Endothelial cell of umbilical vein (primary cell): Measurements from ENCODE around the gene HLA-DPB1. TPM values are rescaled to one million over a fixed set of nuclear protein-coding genes. Genes with fewer than 3 reads are reported as not detected.

Experiments used
- BruUV-seq: library from RNA; stranded (reverse); fragments of 400-500 nt; replicated peaks from 2 replicates; lab custom pipeline; 2021; lab: Mats Ljungman, UMichigan
- CTCF ChIA-PET: fragments of 300-600, 350-600 bp; sonication (Branson Sonifier 250); formaldehyde crosslinking; loops from one replicate; lab custom pipeline; 2021; ENCODE audit warnings: antibody characterized with exemption, inconsistent platforms; lab: Charles Lee
- POLR2A ChIA-PET: fragments of 300-600, 350-600 bp; sonication (Branson Sonifier 250); formaldehyde crosslinking; loops from one replicate; lab custom pipeline; 2021; ENCODE audit warnings: antibody characterized with exemption, inconsistent platforms; lab: Charles Lee
- DNase-seq: peaks from one replicate; pipeline ENCODE4 v3.0.0-alpha.2; 2011; ENCODE audit warnings: low read depth, low spot score
- FAIRE-seq: peaks from 2 replicates; lab custom pipeline; 2011; peaks lifted over from hg19 to GRCh38; lab: Jason Lieb, UNC
- H2AFZ ChIP-seq: 2 replicates; pipeline ENCODE4 v1.6.0; 2012; ENCODE audit warnings: low read depth, low read length, control low read depth, inconsistent platforms
- H3K27ac ChIP-seq: 2 replicates; pipeline ENCODE4 v1.5.1; 2011; ENCODE audit warnings: low read depth, mild to moderate bottlenecking, control low read depth, low read length, moderate library complexity; ENCODE audit not compliant: insufficient read depth
- H3K27me3 ChIP-seq, 2 experiments: 2 replicates each; pipeline versions ENCODE4 v1.6.0 to v1.6.1; 2011; ENCODE audit warnings: low read length in 2 of 2, mixed read lengths in 1 of 2; ENCODE audit not compliant: control insufficient read depth in 2 of 2, insufficient read depth in 2 of 2
- H3K36me3 ChIP-seq, 2 experiments: 2 replicates in 1 of 2; 3 replicates in 1 of 2; pipeline ENCODE4 v1.5.1; 2011; ENCODE audit warnings: low read length in 2 of 2, mild to moderate bottlenecking in 1 of 2, moderate library complexity in 1 of 2; ENCODE audit not compliant: control insufficient read depth in 2 of 2, insufficient read depth in 2 of 2; ENCODE audit errors: extremely low read depth in 1 of 2
- H3K4me1 ChIP-seq: 3 replicates; pipeline ENCODE4 v1.5.1; 2011; ENCODE audit warnings: mild to moderate bottlenecking, low read length; ENCODE audit not compliant: control insufficient read depth, insufficient read depth; ENCODE audit errors: extremely low read depth
- H3K4me2 ChIP-seq: 2 replicates; pipeline ENCODE4 v1.6.1; 2011; ENCODE audit warnings: low read length, control low read depth, mixed read lengths; ENCODE audit not compliant: insufficient read depth
- H3K4me3 ChIP-seq, 3 experiments: fragments of 200-600 bp in 1 of 3; sonication (generic), shearing (Covaris generic) in 1 of 3; replicated peaks in 1 of 3; 2 replicates each; pipeline ENCODE4 v1.5.1; 2011 to 2016; ENCODE audit warnings: control low read depth in 3 of 3, low read length in 3 of 3, mild to moderate bottlenecking in 2 of 3, inconsistent platforms in 1 of 3, low read depth in 1 of 3, moderate library complexity in 1 of 3; ENCODE audit not compliant: insufficient read depth in 1 of 3
- H3K79me2 ChIP-seq: 2 replicates; pipeline ENCODE4 v1.6.0; 2012; ENCODE audit warnings: low read length, inconsistent platforms; ENCODE audit not compliant: control insufficient read depth, insufficient read depth
- H3K9ac ChIP-seq: replicated peaks from 2 replicates; pipeline ENCODE3; 2011; ENCODE audit warnings: low read length, control low read depth; ENCODE audit not compliant: insufficient read depth; ENCODE audit errors: extremely low read depth
- H3K9me1 ChIP-seq: replicated peaks from 3 replicates; pipeline ENCODE4 v1.6.0; 2011; ENCODE audit warnings: mild to moderate bottlenecking, low read length; ENCODE audit not compliant: control insufficient read depth, insufficient read depth; ENCODE audit errors: extremely low read depth
- H3K9me3 ChIP-seq: replicated peaks from 2 replicates; pipeline ENCODE4 v1.5.1; 2012; ENCODE audit warnings: low read length, inconsistent platforms; ENCODE audit not compliant: control insufficient read depth, insufficient read depth
- H4K20me1 ChIP-seq: replicated peaks from 2 replicates; pipeline ENCODE3; 2011; ENCODE audit warnings: mild to moderate bottlenecking, low read length; ENCODE audit not compliant: control insufficient read depth, insufficient read depth; ENCODE audit errors: extremely low read depth
- CTCF ChIP-seq, 2 donors: IDR thresholded peaks; 1 replicate in 1 of 2; 2 replicates in 1 of 2; pipeline ENCODE4 v1.5.1; 2011; ENCODE audit warnings: low read length in 2 of 2, mild to moderate bottlenecking in 2 of 2, moderate library complexity in 2 of 2, control low read depth in 1 of 2, inconsistent platforms in 1 of 2, low read depth in 1 of 2; ENCODE audit not compliant: insufficient read depth in 1 of 2; ENCODE audit errors: extremely low read depth in 1 of 2
- EZH2 ChIP-seq: IDR thresholded peaks from 2 replicates; pipeline ENCODE4 v1.6.1; 2012; ENCODE audit warnings: borderline replicate concordance, low read depth, mild to moderate bottlenecking, moderate library complexity, low read length, inconsistent platforms; ENCODE audit not compliant: severe bottlenecking
- FOS ChIP-seq: IDR thresholded peaks from 2 replicates; pipeline ENCODE4 v1.6.1; 2011; ENCODE audit warnings: mild to moderate bottlenecking, low read length, moderate library complexity, borderline replicate concordance; ENCODE audit not compliant: insufficient read depth
- GATA2 ChIP-seq: IDR thresholded peaks from 2 replicates; pipeline ENCODE4 v1.7.0; 2011; ENCODE audit warnings: low read depth, mild to moderate bottlenecking, moderate library complexity, mixed read lengths, low read length; ENCODE audit not compliant: insufficient read length, insufficient read depth
- JUN ChIP-seq: IDR thresholded peaks from 2 replicates; pipeline ENCODE4 v1.6.1; 2011; ENCODE audit warnings: borderline replicate concordance, low read depth; ENCODE audit not compliant: insufficient read length, insufficient read depth
- MYC ChIP-seq: IDR thresholded peaks from one replicate; pipeline ENCODE4 v1.6.1; 2011; ENCODE audit warnings: mild to moderate bottlenecking, low read depth, low read length
- POLR2A ChIP-seq: IDR thresholded peaks from 2 replicates; pipeline ENCODE4 v1.6.1; 2012; ENCODE audit warnings: low read depth, mild to moderate bottlenecking, control low read depth, low read length
- POLR2AphosphoS5 ChIP-seq: IDR thresholded peaks from 2 replicates; pipeline ENCODE4 v1.6.1; 2012; ENCODE audit warnings: low read depth, mild to moderate bottlenecking, control low read depth, low read length, moderate library complexity; ENCODE audit not compliant: insufficient read depth
- dilution Hi-C: fragments of 300-500 bp; cut with MboI; formaldehyde crosslinking; loops from one replicate; pipeline ENCODE4 v1.15.0; 2019; ENCODE audit warnings: low sequenced_read_pairs; ENCODE audit not compliant: extremely low pct_ligation_motif_present
- intact Hi-C: fragments of 100-400 bp; cut with micrococcal nuclease; formaldehyde crosslinking; loops from one replicate; pipeline ENCODE4 v1.10.0; 2022
- polyA plus RNA-seq, 4 experiments: library from polyadenylated mRNA; depleted of rRNA in 3 of 4; stranded (reverse) in 3 of 4; unstranded in 1 of 4; fragments of >200 nt; gene quantifications; 2 replicates each; pipeline versions ENCODE4 v1.2.1 to v1.2.3, GENCODE V29; 2011 to 2012; ENCODE audit warnings: missing spikeins in 1 of 4
- total RNA-seq: library from RNA; stranded (reverse); gene quantifications from 2 replicates; pipeline ENCODE4 v1.2.3, GENCODE V29; 2021
- TF ChIP-seq, protein P1 (sequence below): IDR thresholded peaks from 2 replicates; pipeline ENCODE4 v1.6.1; 2011; ENCODE audit not compliant: insufficient read depth, insufficient read length

HLA-DPB1 gene
- total and polyA plus RNA-seq, 2 donors (not counting 3 experiments of a cell fraction or from before 2014, with no cell fraction given) = 2.3 to 38.0 TPM

GRCh38 chr6:33126101-33126714, 50.4 kb downstream of the HLA-DPB1 start:
- dilution Hi-C loops (no loop called here), intact Hi-C loops (no loop called here)
- ChIA-PET POLR2A (no interaction called here), CTCF (interaction anchor here (0.6 to 4.3 kb wide), 36 partner anchors 10 to 240 kb away, joined by 3 to 55 read pairs (median 4); partner anchors contain the start of genes HLA-DMA, HLA-DOA and HLA-DPB1)
- no peaks in the 10 kb centered on the region for H3K9me3 ChIP-seq
- FAIRE-seq (peak; percentile 68), DNase-seq (peak; percentile 45)
- H3K4me3 ChIP-seq = no peak overlapping the region
- peaks cover 21 to 31% of the 10 kb centered on the region in 2 experiments for H3K27me3 ChIP-seq
- no peaks in the 10 kb centered on the region for H3K36me3 ChIP-seq
- H3K27ac ChIP-seq = no peak overlapping the region
- no peaks in the 10 kb centered on the region for H4K20me1 ChIP-seq
- H3K79me2 ChIP-seq = no peaks in the 10 kb centered on the region
- H3K4me2 ChIP-seq = no peak overlapping the region
- no peak overlapping the region for H3K9ac ChIP-seq
- H3K4me1 ChIP-seq = no peaks in the 10 kb centered on the region
- no peak overlapping the region for H2AFZ ChIP-seq
- peak; percentile 74 to 83 for TF ChIP-seq CTCF (IDR thresholded peaks at IDR 0.05; ENCODE audit: extremely low read depth in 1 of 2, insufficient read depth in 1 of 2, low read depth in 1 of 2, low read length in 2 of 2)
- TF ChIP-seq FOS = no peak
- H3K9me1 ChIP-seq = no peaks in the 10 kb centered on the region
- BruUV-seq = no TSS peak

DNA sequence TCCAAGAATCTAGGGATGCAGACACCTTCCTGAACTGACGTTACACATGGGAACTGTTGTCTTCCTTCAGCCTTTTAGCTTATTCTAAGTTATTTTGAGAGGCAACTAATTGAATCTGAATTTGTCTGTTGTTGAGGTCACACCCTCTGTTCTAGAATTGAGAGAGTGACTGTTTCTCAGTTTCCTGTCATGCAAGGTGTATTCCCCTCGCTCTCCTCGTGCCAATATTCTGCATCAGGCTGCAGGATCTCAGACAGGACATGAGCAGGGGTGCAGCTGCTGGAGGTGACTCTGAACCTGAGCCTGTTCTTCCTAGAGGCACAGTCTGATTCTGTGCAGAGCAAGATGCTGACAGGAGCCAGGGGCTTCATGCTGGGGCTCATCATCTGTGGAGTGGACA, 52.5 kb downstream of the HLA-DPB1 start:
- Histone ChIP-seq H3K4me2 (no peak overlapping the region), H4K20me1 (no peaks in the 10 kb centered on the region), H3K9me3 (no peaks in the 10 kb centered on the region), H3K79me2 (no peaks in the 10 kb centered on the region), H3K9ac (no peak overlapping the region), H3K36me3 (no peaks in the 10 kb centered on the region), H3K4me3 (no peak overlapping the region), H2AFZ (no peak overlapping the region), H3K4me1 (no peaks in the 10 kb centered on the region), H3K9me1 (no peaks in the 10 kb centered on the region), H3K27me3 (peaks cover 21 to 33% of the 10 kb centered on the region in 2 experiments), H3K27ac (no peak overlapping the region)
- dilution Hi-C loops = no loop called here
- no peak for DNase-seq
- no TSS peak for BruUV-seq
- CTCF ChIA-PET = interaction anchor here (1.4 to 4.3 kb wide), 3 partner anchors 9 to 33 kb away, joined by 4 to 55 read pairs (median 20); no protein-coding TSS in a partner anchor
- intact Hi-C loops = no loop called here
- TF ChIP-seq, protein P1, sequence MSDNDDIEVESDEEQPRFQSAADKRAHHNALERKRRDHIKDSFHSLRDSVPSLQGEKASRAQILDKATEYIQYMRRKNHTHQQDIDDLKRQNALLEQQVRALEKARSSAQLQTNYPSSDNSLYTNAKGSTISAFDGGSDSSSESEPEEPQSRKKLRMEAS = no peak
- TF ChIP-seq POLR2AphosphoS5 (no peak), EZH2 (no peak), JUN (no peak), MYC (no peak), POLR2A (no peak), FOS (no peak), CTCF (IDR thresholded peaks at IDR 0.05; ENCODE audit: extremely low read depth in 1 of 2, insufficient read depth in 1 of 2, low read depth in 1 of 2, low read length in 2 of 2) (no peak), GATA2 (no peak)
- no peak for FAIRE-seq
- POLR2A ChIA-PET = no interaction called here
